Central memory CD8-positive, alpha-beta T cell (primary cell): ENCODE measurements around the gene FGFBP3.
"Not testable (repeated sequence)": the region's sequence is repeated elsewhere in the genome, so short reads cannot be mapped to it uniquely, and the experiment has no call there.

ENCODE experiments used
- ATAC-seq: fragments of 150-1000 bp; cut with Tn5 transposase; replicated peaks from 2 replicates; pipeline ENCODE4 v1.10.0; 2022; ENCODE audit warnings: mild to moderate bottlenecking, moderate FRiP score, moderate number of reproducible peaks; ENCODE audit not compliant: poor library complexity, severe bottlenecking; ENCODE audit errors: extremely low read depth
- DNase-seq, 2 donors: peaks; one replicate each; pipeline ENCODE4 v3.0.0; 2021; ENCODE audit warnings: low spot score in 2 of 2
- H3K27ac Mint-ChIP-seq: one replicate; pipeline ENCODE4 v1.8.0; 2022; ENCODE audit warnings: low read depth, mild to moderate bottlenecking, moderate library complexity, mixed read lengths
- H3K27me3 Mint-ChIP-seq: one replicate; pipeline ENCODE4 v1.8.0; 2022; ENCODE audit warnings: mixed read lengths
- H3K36me3 Mint-ChIP-seq: one replicate; pipeline ENCODE4 v1.8.0; 2022; ENCODE audit warnings: mild to moderate bottlenecking, moderate library complexity, mixed read lengths; ENCODE audit not compliant: insufficient read depth
- H3K4me1 Mint-ChIP-seq: one replicate; pipeline ENCODE4 v1.8.0; 2022; ENCODE audit warnings: mixed read lengths
- H3K4me3 Mint-ChIP-seq: one replicate; pipeline ENCODE4 v1.8.0; 2022; ENCODE audit warnings: mild to moderate bottlenecking, moderate library complexity, mixed read lengths
- H3K9me3 Mint-ChIP-seq: one replicate; pipeline ENCODE4 v1.8.0; 2022; ENCODE audit warnings: mixed read lengths

FGFBP3 gene

GRCh38 chr10:91924212-91925021 lies 15.1 kb upstream of the FGFBP3 start:
- H3K36me3 Mint-ChIP-seq: peaks cover 18% of the 10 kb centered on the region
- H3K4me1 Mint-ChIP-seq: peaks cover 42% of the 10 kb centered on the region
- ATAC-seq (peak; percentile 3), DNase-seq (no peak)
- H3K9me3 Mint-ChIP-seq: no peaks in the 10 kb centered on the region
- H3K27me3 Mint-ChIP-seq: peaks cover 2% of the 10 kb centered on the region
- H3K4me3 Mint-ChIP-seq: peak overlapping the region; percentile 87
- H3K27ac Mint-ChIP-seq: peak overlapping the region; percentile 94

GRCh38 chr10:91923371-91924211 lies 14.3 kb upstream of the FGFBP3 start, which contains the start of gene BTAF1:
TSS of gene BTAF1 (plus strand) at chr10:91923770. CDS start at chr10:91924077, 307 bp downstream.
- peak; percentile 96 for ATAC-seq
- no peaks in the 10 kb centered on the region for H3K9me3 Mint-ChIP-seq
- DNase-seq: peak; percentile 80 to 81
- peaks cover 36% of the 10 kb centered on the region for H3K4me1 Mint-ChIP-seq
- H3K4me3 Mint-ChIP-seq: peak within 1 kb of the TSS; percentile 87
- peaks cover 18% of the 10 kb centered on the region for H3K36me3 Mint-ChIP-seq
- peaks cover 10% of the 10 kb centered on the region for H3K27me3 Mint-ChIP-seq
- H3K27ac Mint-ChIP-seq: peak within 1 kb of the TSS; percentile 94

- Mint-ChIP-seq H3K27ac (no peak overlapping the region), H3K9me3 (no peaks in the 10 kb centered on the region), H3K27me3 (peaks cover 49% of the 10 kb centered on the region), H3K4me3 (no peak overlapping the region), H3K36me3 (peaks cover 11% of the 10 kb centered on the region), H3K4me1 (peaks cover 12% of the 10 kb centered on the region)
- no peak for DNase-seq
- ATAC-seq: no peak
These were observed 10.4 kb upstream of the FGFBP3 start for GRCh38 chr10:91919651-91920050.

GRCh38 chr10:91910467-91910866 lies 1.2 kb upstream of the FGFBP3 start:
- Mint-ChIP-seq H3K27me3 (peaks cover 29% of the 10 kb centered on the region), H3K4me3 (no peak overlapping the region), H3K36me3 (peaks cover 9% of the 10 kb centered on the region), H3K4me1 (peaks cover 28% of the 10 kb centered on the region), H3K9me3 (no peaks in the 10 kb centered on the region), H3K27ac (no peak overlapping the region)
- ATAC-seq (no peak), DNase-seq (no peak)

GRCh38 chr10:91908337-91909116 lies 759 bp downstream of the FGFBP3 start:
- H3K9me3 Mint-ChIP-seq: no peaks in the 10 kb centered on the region
- peak overlapping the region; percentile 86 for H3K27ac Mint-ChIP-seq
- H3K27me3 Mint-ChIP-seq: peaks cover 11% of the 10 kb centered on the region
- peak overlapping the region; percentile 92 for H3K4me3 Mint-ChIP-seq
- peaks cover 9% of the 10 kb centered on the region for H3K36me3 Mint-ChIP-seq
- DNase-seq (peak; percentile 50 to 58), ATAC-seq (peak; percentile 92)
- peaks cover 28% of the 10 kb centered on the region for H3K4me1 Mint-ChIP-seq

- peak; percentile 26 for ATAC-seq
- peak overlapping the region; percentile 83 for H3K27ac Mint-ChIP-seq
These were observed 1.4 kb downstream of the FGFBP3 start for GRCh38 chr10:91907914-91908336.

GRCh38 chr10:91907033-91907594 lies 2.2 kb downstream of the FGFBP3 start:
- H3K27ac Mint-ChIP-seq: peak overlapping the region; percentile 83
- H3K4me3 Mint-ChIP-seq: peak overlapping the region; percentile 92
- no peaks in the 10 kb centered on the region for H3K27me3 Mint-ChIP-seq
- ATAC-seq (no peak), DNase-seq (no peak)
- peaks cover 33% of the 10 kb centered on the region for H3K4me1 Mint-ChIP-seq
- no peaks in the 10 kb centered on the region for H3K9me3 Mint-ChIP-seq
- H3K36me3 Mint-ChIP-seq: peaks cover 9% of the 10 kb centered on the region

More at GRCh38 chr10:91907914-91908336, 1.4 kb downstream of the FGFBP3 start:
- peaks cover 5% of the 10 kb centered on the region for H3K27me3 Mint-ChIP-seq
- H3K36me3 Mint-ChIP-seq: peaks cover 9% of the 10 kb centered on the region
- no peak for DNase-seq
- peaks cover 28% of the 10 kb centered on the region for H3K4me1 Mint-ChIP-seq
- H3K4me3 Mint-ChIP-seq: peak overlapping the region; percentile 92
- H3K9me3 Mint-ChIP-seq: no peaks in the 10 kb centered on the region

- Mint-ChIP-seq H3K27me3 (peaks cover 10% of the 10 kb centered on the region), H3K4me1 (peaks cover 23% of the 10 kb centered on the region), H3K36me3 (peaks cover 2% of the 10 kb centered on the region), H3K4me3 (no peak overlapping the region), H3K9me3 (no peaks in the 10 kb centered on the region), H3K27ac (peak overlapping the region; percentile 78)
- ATAC-seq (peak; percentile 100), DNase-seq (no peak)
These were observed 7.3 kb downstream of the FGFBP3 start for GRCh38 chr10:91901784-91902677.

GRCh38 chr10:91897421-91897820 lies 11.9 kb downstream of the FGFBP3 start:
- Mint-ChIP-seq H3K27ac (no peak overlapping the region), H3K4me1 (peaks cover 15% of the 10 kb centered on the region), H3K9me3 (no peaks in the 10 kb centered on the region), H3K4me3 (no peak overlapping the region), H3K36me3 (peaks cover 3% of the 10 kb centered on the region), H3K27me3 (peaks cover 19% of the 10 kb centered on the region)
- no peak for ATAC-seq
- no peak for DNase-seq

GRCh38 chr10:91896212-91896756 lies 13.0 kb downstream of the FGFBP3 start:
- ATAC-seq (no peak), DNase-seq (no peak)
- Mint-ChIP-seq H3K4me3 (no peak overlapping the region), H3K36me3 (peaks cover 3% of the 10 kb centered on the region), H3K27ac (no peak overlapping the region), H3K27me3 (peaks cover 19% of the 10 kb centered on the region), H3K4me1 (peaks cover 3% of the 10 kb centered on the region), H3K9me3 (no peaks in the 10 kb centered on the region)

GRCh38 chr10:91894261-91894685 lies 15.0 kb downstream of the FGFBP3 start:
- not testable (repeated sequence) for H3K4me1 Mint-ChIP-seq, H3K4me3 Mint-ChIP-seq, H3K27ac Mint-ChIP-seq, DNase-seq, ATAC-seq, H3K36me3 Mint-ChIP-seq, H3K9me3 Mint-ChIP-seq
- H3K27me3 Mint-ChIP-seq: peaks cover 25% of the 10 kb centered on the region
